GM18873 (cell line): ENCODE results near the gene EBF4.

Experiments
- ATAC-seq: cut with Tn5 transposase; IDR thresholded peaks from one replicate; pipeline ENCODE4 v1.9.1; 2021; ENCODE audit warnings: mild to moderate bottlenecking, moderate library complexity, moderate number of reproducible peaks; ENCODE audit not compliant: unreplicated experiment, low FRiP score

Gene EBF4

DNA sequence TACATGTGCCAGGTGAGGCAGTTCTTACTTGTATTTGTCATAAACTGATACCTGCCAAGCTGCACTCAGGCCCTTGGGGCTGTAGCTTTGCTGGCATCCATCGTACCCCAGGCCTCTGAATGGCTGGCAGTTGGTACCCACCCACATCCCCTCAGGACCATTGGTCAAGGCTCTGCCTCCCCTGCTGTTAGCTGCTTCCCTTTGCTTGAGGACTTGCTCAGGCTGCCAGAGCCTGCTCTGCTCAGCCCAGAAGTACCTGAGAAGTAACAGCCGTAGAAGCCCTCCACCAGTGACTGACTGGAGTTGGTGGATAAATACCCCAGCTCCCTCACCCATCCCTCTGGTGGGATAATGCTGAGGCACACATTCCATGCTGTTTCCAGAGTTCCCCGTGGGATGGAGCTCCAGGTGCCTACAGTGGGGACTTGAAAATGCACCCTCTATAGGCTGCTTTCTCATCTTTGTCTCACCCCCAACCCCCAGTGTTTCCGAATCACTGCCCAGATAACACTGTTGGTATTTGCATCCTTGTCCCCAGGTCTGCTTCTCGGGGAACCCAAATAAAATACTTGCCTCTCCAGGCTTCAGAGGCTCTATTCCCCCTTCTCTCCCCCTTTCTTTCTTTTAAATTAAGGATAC is 7.3 kb downstream of the EBF4 start:
- no peak for ATAC-seq

DNA sequence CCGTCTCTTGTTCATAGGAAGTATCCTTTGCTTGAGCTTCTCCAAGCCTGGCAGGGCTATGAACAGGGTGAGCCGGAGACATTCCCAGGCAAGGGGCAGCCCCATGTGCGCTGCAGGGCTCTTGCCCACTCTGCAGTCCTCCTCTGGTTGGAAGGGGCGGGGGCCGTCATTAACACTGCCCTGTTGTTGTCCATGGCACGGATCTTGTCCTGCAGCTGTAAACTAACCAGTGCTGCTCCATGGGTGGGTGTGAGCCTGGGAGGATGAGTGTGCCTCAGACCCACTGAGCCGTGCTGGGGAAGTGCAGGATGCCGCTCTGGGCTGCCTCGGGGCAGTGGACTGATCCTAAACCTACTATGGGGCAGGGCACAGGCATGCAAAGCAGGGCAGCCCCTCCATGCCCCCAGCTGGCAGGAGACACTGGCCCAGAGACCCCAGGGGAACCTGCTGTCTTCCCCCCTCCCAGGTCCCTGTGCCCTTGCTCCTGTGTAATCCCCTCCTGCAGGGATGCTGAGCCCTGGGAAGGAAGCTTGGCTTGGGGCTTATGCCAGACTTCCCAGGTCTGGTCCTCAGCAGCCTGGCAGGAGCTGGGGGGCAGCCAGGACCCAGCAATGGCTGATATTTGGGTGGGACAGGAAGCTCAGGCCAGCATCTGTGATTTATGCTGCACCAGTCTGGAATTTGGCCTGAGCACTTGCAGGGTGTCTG is 8.5 kb downstream of the EBF4 start:
- no peak for ATAC-seq

DNA sequence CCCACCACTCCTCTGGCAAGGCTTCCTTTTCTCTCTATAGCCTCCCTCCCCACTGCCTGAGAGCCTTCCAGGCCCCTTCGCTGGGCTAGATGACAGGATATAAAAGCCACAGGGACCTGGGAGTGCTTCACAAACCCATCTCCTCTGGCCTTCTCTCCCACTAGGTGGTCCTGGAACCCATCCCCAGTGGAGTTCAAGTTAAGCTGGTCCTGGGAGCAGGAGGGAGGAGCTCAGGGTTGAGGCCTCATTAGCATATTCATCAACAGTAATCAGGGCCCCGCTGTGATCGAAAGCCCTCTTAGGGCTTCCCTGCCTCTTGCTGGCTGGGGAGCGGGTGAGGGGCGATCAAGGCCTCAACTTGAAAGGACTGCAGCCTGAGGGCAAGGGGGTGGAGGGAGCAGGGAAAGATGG is 9.1 kb downstream of the EBF4 start:
- no peak for ATAC-seq

DNA sequence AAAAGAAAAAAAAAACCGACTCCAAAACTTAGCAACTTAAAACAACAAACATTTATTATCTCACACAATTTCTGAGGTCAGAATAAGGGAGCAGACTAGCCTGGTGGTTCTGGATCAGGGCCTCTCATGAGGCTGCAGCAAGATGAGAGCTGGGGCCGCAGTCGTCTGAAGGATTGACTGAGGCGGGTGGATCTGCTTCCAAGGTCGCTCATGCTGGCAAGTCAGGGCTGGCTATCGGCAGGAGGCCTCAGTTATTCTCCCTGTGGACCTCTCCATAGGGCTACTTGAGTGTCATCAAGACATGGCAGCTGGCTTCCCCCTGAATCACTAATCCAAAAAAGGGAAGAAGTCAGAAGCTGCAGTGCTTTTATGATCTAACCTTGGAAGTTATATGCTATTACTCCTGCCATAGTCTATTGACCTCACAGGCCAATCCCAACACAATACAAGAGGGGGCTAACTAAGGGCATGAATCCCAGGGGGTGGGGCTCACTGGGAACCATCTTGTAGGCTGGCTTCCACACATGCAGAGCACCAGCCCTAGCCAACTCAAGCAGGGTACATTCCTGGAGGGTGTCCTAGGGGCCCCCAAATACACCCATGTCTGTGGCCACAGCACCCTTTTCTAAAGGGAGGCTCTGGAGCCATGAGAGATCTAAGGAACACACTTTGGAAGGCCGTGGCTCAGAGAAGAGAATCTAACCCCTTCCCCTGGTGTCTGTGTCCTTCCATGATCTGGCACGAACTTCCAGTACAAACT is 11.3 kb downstream of the EBF4 start:
- ATAC-seq: no peak

DNA sequence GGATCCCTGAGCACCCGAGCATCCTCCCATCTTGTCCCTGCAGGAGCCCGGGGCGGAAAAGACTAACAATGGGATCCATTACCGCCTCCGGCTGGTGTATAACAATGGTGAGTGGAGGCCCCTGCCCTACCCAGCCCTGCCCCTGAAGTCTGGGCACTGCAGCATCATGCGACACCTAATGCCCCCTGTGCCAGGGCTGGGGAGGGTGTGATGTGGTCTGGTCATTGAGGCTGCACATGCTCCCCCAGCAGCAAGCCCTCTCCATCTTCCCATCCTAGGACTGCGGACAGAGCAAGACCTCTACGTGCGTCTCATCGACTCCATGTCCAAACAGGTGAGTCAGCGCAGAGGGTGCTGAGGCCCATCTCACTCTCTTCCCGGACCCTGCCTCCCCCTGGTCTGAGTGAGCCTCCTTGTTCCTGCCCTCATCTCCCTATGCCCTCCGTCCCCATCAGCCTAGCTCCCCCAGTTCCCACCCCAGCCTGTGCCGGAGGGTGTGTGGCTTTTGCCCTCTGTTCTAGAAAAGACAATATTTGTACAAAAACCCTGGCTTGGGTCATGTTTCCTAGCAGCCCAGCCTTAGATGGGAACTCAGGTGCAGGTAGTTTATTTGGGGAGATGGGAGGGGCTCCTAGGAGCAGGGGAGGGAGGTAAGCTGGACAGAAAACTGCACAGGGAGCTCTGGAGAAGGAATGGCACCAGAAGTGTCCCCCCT is 13.5 kb downstream of the EBF4 start:
- no peak for ATAC-seq

DNA sequence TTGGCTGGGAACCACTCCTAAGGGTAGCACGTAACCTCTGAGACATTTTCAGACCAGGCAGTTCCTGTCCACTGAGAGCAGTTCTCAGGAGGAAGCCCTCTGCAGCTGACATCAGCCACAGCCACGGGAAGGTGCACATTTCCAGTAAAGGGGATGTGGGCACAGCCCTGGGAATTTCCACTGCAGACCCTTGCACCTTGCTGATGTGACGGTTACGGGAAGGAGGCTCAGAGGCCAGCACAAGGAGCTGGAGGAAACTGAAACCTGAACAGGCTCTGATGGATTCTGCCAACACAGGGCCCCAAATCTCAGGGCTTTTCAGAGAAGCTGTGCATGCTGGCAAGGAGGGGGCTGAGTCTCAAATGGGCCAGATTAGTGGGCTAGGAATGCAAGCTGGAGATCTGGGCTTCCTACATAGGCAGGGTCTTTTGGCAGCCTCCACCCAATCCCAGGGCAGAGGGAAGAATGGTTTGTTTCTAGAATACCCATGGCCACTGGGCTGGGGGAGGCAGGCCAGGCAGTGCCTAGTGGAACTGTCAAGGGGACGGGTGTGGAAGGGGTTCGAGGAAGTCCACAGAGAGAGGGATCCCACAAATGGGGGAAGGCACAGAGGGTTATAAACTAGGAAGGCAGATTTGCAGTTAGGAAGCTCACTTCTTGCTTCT is 14.2 kb downstream of the EBF4 start:
- no peak for ATAC-seq

DNA sequence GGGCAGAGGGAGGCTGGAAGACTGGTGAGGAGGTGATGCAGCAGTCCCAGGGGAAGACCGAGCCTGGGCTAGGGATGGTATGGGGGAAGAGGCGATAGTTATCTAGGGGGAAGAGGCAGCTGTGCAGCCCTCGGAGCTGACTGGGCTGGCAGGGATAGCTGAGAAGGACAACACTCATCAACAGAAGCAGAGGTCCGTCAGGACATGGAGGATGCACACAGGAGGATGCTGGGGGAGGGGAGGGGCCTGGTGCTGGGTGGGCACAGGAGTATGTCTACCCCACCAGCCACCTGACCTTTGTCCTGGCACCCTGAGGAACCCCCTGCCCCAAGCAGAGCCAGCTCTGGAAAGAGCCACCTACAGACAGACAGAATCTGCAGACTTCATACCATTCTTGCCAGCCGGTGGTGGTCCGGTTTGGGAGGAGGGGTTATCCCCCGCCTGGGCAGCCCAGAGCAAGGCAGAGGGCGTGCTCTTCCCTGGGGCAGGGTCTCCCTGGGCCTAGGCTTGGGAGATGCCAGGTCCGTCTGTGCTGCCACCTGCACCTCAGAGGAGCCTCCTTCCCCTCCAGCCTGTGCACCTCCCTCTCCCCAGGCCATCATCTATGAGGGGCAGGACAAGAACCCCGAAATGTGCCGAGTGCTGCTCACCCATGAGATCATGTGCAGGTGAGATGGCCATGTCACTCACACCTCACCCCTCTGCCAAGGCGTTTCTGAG is 14.9 kb downstream of the EBF4 start:
- no peak for ATAC-seq

DNA sequence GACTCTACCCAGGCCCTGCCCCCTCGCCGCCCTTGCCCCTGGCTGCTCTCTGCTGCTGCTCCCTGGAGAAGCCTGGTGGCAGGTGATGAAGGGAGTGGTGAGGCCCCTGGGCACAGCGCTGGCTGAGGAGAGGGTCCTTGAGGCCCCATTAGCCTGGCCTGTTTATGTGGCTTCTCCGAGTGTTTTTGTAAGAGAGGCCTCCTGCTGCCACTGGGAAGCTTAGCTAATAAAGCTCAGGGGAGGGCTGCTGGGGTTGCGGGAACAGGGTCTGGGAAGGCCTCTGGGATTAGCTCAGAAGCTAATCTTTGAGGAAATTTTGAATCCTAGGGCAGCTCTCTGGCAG is 15.5 kb downstream of the EBF4 start:
- ATAC-seq: no peak

DNA sequence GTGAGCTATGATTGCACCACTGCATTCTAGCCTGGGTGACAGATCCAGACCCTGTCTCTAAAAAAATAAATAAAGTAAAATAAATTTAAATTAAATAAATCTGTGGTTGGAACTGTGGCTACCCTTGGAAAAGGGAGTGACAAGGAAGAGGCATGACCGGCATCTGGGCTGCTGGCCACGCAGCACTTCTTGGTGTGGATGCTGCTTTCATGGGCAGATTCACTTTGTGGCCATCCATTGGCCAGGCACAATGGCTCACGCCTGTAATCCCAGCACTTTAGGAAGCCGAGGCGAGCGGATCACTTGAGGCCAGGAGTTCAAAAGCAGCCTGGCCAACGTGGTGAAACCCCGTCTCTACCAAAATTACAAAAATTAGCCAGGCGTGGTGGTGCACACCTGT is 16.1 kb downstream of the EBF4 start:
- ATAC-seq: no peak

DNA sequence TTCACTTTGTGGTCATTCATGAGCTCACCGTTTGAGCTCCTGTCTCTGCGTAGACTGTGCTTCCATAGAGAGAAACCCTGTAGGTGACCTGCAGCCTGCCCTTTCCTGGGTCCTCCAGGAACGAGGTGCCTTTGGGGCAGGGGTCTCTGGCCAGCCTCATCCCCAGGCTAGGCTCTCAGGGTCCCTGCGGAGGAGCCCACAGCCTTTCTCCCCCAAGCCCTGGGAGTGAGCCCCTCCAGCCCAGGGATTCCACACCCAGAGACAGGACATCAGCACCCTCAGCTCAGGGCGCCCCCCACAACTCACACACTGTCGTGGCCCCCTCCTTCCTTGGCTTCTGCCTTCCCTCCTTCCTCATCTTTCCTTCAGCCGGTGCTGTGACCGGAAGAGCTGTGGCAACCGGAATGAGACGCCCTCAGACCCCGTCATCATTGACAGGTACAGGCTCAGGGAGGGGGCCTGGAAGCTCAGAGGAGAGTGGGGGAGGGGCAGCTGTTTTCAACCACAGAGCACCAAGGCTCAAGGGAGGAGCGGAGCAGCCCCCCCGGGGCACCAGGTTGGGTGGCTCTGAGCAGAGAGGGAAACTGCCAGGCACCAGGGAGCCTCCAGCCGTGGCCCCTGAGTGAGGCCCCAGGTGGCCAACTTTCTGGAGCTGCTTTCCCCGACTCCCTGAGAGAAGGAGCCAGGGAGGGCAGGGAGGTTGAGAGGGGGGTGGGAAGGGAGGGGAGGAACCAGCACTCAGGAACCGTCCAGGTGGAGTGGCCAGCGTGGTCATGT is 16.8 kb downstream of the EBF4 start:
- no peak for ATAC-seq

DNA sequence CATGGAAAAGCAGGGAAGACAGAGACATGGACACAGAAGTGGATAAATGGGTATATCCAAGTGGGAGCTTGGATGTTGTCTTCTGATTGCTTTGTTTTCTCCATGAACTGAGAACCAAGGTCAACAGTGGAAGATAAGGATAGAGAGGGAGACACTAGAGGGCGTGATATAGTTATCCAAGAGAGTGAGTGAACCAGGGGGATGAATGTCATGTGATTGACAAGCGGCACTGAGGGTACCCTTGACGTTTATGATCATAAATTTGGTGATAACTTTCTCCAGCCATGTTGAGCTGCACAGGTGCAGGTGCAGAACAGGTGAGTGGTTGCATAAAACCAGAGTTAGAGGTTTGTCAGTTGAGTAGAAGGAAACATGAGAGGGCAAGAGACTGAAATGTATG is 20.7 kb downstream of the EBF4 start:
- ATAC-seq: no peak

DNA sequence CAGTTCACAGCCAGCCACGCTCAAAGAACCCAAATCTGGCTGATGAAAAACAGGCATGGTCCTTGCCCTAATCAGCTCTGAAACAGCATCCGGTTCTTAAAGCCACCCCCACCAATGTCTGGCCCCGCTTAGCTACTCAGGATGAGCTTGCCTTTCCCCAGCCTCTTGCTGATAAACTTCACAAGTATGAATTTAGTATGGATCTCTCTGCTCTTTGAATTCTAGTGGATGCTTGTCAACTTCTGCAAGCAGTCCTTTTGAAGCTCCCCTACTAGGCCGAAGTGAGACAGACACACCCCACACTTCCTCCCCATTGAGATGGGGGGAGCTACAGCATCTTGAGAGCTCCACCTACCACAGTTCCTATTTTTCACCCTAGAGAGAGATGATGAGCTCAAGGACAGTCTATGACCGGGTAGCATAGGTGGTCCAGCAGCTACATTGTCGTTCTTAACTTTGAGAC is 36.7 kb downstream of the EBF4 start:
- no peak for ATAC-seq

DNA sequence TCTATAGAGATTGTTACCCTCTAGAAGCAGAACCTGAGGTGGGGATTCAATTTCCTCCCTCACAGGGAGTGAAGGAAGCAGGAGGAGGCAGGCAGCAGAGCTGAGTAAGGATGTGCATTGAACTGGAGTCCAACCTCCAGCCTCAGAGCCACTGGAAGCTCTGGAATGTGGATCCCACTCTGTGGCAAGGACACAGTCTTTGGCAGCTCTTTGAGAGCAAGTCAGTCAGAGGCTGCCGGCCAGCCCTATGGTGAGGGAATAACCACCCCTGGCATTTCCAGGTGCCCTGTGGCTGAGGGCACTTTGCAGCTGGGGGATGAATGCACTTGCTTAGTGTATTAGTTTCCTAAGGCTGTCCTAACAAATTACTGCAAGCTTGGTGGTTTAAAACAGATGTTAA is 37.2 kb downstream of the EBF4 start:
- no peak for ATAC-seq

DNA sequence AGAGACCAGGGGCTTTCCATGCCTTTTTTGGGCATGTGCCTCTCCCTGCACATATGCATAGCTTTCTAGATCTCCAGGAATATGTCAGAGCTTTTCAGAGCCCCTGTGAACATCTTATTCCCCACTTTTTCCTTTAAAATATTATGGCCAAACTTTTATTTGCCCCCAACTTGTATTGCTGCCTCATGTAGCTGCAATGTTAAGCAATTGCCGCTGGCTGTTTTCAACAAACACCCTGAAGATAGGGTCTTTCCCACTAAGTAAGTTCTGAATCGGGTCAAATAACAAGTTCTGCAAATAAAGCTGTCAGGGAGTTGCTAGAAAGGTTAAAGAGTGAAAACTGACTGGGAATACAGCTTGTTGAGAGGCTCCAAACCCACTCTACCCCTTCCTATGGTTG is 42.3 kb downstream of the EBF4 start:
- no peak for ATAC-seq

DNA sequence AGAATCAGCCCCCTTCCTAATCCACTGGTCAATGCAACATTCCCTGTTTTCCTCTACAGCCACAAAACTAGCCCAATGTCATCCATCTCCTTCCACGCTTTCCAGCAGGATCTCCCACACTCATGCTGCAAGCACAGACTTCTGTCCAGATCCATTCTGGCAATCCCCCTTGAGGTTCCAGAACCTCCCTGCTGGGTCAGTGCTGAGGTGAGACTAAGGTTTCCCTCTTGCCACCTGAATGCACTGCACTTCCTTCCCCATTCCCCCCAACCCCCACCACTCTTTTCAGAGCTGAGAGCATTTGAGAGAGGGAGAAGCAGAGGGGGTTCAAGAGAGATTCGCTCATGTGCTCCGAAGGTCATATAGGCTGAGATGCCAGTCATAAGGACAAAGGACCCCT is 43.9 kb downstream of the EBF4 start:
- ATAC-seq: no peak

DNA sequence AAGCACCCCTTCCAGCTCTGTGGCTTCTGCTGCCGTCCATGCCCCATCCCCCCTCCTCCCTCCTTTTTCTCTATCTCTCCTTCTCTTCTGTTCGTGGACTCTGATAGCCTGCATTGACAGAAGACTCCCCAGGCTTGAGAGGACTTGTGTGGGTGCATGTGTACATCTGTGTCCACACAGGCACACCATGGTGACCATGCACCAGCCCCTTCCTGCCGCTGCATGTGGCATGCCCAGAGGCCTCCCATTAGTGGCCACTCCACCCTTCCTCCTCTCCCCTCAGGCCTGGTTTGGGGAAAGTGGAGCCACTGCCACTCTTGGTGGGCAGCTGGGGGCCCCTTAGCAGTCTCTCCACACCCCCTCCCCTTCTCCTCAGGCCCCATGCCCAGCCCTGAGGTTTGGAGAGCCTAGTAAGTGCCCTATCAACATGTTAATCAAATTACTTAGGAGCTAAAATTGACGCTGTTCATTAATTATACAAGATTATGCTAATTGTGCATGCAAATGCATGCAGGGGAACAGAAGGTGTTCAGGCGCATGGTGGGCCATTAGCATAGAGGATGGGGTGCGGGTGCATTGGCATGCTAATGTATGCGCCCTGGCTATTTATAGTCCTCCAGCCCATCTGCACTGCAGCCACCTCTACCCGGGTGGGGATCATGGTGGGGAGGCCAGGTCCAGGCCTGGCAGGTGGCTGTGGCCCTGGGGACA is 45.9 kb downstream of the EBF4 start:
- no peak for ATAC-seq

DNA sequence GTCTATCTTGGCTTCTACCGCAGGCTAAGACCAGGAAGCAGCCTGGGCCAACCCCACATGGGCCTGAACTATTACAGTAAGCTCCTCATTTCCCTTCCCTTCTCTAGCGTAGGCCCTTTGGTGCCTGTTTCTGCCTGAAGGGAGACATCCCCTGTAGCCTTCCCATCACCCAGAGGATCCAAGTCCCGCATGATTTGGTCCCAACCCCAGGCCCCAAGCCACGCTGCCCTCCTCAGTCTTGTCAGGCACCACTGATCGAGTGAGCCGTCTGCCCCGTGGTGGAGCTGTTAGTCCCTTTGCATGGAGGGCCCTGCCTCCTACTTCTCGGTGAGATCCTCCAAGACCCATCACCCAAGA is 46.4 kb downstream of the EBF4 start:
- ATAC-seq: no peak

DNA sequence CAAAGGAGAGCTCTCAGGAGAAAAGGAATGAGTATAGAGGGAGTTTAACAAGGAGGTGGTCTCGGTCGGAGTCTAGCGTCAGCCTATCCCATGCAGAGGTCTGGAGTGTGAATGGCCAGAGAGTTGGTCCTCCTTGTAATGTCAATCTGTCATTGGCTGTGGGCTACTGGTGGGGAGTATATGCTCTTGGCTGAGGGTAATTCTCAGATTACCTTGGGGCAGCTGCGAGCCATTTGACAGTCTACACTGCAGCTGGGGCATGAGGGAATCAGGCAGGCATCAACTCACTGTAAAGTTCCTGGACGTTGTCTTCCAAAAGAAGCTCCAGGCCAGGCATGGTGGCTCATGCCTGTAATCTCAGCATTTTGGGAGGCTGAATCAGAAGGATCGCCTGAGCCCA is 48.1 kb downstream of the EBF4 start:
- ATAC-seq: no peak

DNA sequence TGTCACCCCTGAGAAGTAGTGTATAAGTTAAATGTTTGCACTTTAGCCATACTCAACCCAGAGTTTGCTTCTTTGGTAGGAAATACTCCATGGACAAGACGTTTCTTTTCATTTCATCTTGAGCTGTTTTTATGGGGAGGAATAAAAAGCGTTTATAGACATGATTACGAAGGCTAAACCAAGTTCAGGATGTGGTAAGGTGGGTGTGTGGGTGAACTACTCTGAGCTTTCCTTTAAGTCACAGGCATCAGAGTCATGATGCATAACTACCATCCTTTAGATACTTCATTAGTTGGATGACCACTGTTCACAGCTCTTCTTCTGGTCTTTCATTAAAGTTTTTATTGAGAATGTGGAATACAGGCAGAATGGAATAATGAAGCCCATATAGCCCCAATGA is 48.9 kb downstream of the EBF4 start:
- ATAC-seq: no peak
